ENCODE data around the gene ARL6IP6. TPM values are rescaled to one million over a fixed set of nuclear protein-coding genes. Genes with fewer than 3 reads are reported as not detected.

Gene ARL6IP6
- total and polyA plus RNA-seq, 2 of the 13 experiments (the other 11 are each of a cell fraction or from before 2014, with no cell fraction given) = 45.0 to 65.9 TPM

- TF ChIP-seq TBL1XR1 (IDR thresholded peaks at IDR 0.05; ENCODE audit: borderline replicate concordance, low read length, partially characterized antibody) (no peak), MXD4 (CRISPR knock-in tag; IDR thresholded peaks at IDR 0.05) (peak; percentile 27; the same call in 1 of the 2 replicates), PHF8 (CRISPR knock-in tag; IDR thresholded peaks at IDR 0.05) (peak; percentile 94), FIP1L1 (IDR thresholded peaks at IDR 0.05; ENCODE audit: borderline replicate concordance, insufficient read depth, low read depth, low read length) (no peak), ARID4A (CRISPR knock-in tag; IDR thresholded peaks at IDR 0.05; ENCODE audit: borderline replicate concordance) (peak; percentile 95), SKIL (CRISPR knock-in tag; IDR thresholded peaks at IDR 0.05; ENCODE audit: borderline replicate concordance) (no peak; the same call in 1 of the 2 replicates), EEA1 (CRISPR knock-in tag; IDR thresholded peaks at IDR 0.05; ENCODE audit: borderline replicate concordance) (no peak), DMAP1 (CRISPR knock-in tag; IDR thresholded peaks at IDR 0.05) (peak; percentile 90), ZNF766 (CRISPR knock-in tag; IDR thresholded peaks at IDR 0.05; ENCODE audit: borderline replicate concordance) (no peak; the same call in 1 of the 2 replicates), ZNF788 (CRISPR knock-in tag; IDR thresholded peaks at IDR 0.05; ENCODE audit: borderline replicate concordance) (peak; percentile 71), RBM22 (optimal IDR thresholded peaks at IDR 0.05; ENCODE audit: low read length) (no peak), SAP130 (CRISPR knock-in tag; IDR thresholded peaks at IDR 0.05; ENCODE audit: low read depth) (peak; percentile 77), CEBPG (CRISPR knock-in tag; IDR thresholded peaks at IDR 0.05) (no peak), RARA (CRISPR knock-in tag; IDR thresholded peaks at IDR 0.05) (0 out of 2 replicates have a peak, but pooled peaks have one; percentile 7), ZNF224 (CRISPR knock-in tag; IDR thresholded peaks at IDR 0.05) (peak; percentile 98), ZNF205 (CRISPR knock-in tag; IDR thresholded peaks at IDR 0.05) (no peak; the same call in 1 of the 2 replicates), FOXJ3 (CRISPR knock-in tag; IDR thresholded peaks at IDR 0.05; ENCODE audit: borderline replicate concordance) (peak; percentile 81; the same call in 1 of the 2 replicates)
- TF ChIP-seq, protein P1, sequence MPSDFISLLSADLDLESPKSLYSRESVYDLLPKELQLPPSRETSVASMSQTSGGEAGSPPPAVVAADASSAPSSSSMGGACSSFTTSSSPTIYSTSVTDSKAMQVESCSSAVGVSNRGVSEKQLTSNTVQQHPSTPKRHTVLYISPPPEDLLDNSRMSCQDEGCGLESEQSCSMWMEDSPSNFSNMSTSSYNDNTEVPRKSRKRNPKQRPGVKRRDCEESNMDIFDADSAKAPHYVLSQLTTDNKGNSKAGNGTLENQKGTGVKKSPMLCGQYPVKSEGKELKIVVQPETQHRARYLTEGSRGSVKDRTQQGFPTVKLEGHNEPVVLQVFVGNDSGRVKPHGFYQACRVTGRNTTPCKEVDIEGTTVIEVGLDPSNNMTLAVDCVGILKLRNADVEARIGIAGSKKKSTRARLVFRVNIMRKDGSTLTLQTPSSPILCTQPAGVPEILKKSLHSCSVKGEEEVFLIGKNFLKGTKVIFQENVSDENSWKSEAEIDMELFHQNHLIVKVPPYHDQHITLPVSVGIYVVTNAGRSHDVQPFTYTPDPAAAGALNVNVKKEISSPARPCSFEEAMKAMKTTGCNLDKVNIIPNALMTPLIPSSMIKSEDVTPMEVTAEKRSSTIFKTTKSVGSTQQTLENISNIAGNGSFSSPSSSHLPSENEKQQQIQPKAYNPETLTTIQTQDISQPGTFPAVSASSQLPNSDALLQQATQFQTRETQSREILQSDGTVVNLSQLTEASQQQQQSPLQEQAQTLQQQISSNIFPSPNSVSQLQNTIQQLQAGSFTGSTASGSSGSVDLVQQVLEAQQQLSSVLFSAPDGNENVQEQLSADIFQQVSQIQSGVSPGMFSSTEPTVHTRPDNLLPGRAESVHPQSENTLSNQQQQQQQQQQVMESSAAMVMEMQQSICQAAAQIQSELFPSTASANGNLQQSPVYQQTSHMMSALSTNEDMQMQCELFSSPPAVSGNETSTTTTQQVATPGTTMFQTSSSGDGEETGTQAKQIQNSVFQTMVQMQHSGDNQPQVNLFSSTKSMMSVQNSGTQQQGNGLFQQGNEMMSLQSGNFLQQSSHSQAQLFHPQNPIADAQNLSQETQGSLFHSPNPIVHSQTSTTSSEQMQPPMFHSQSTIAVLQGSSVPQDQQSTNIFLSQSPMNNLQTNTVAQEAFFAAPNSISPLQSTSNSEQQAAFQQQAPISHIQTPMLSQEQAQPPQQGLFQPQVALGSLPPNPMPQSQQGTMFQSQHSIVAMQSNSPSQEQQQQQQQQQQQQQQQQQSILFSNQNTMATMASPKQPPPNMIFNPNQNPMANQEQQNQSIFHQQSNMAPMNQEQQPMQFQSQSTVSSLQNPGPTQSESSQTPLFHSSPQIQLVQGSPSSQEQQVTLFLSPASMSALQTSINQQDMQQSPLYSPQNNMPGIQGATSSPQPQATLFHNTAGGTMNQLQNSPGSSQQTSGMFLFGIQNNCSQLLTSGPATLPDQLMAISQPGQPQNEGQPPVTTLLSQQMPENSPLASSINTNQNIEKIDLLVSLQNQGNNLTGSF (CRISPR knock-in tag; IDR thresholded peaks at IDR 0.05) = peak; percentile 82
Measured at GRCh38 chr2:152718076-152718908, at the start of gene ARL6IP6 (continued).
